ENCODE results near the gene STK24. TPM values are rescaled to one million over a fixed set of nuclear protein-coding genes. Genes with fewer than 3 reads are reported as not detected.

Gene STK24
- total and polyA plus RNA-seq, 2 of the 8 experiments (the other 6 are each of a cell fraction or from before 2014, with no cell fraction given): 62.8 to 143 TPM

- H2BK20ac ChIP-seq (ENCODE audit: low read length): no peak overlapping the region
- H2BK12ac ChIP-seq (ENCODE audit: low read depth, low read length): no peak overlapping the region
- H3K4me2 ChIP-seq (ENCODE audit: insufficient read depth in 1 of 2, low read depth in 2 of 2, low read length in 2 of 2): no peak overlapping the region
- no peak overlapping the region for H3K18ac ChIP-seq (ENCODE audit: extremely low read depth, low read length)
- 75% methylated on average over 2 of the region's 2 CpGs; no CpG with 5 or more reads in 1 of the 2 experiments for WGBS, 2 experiments (ENCODE audit: extremely low coverage in 1 of 2, insufficient coverage in 1 of 2, insufficient read length in 1 of 2, insufficient replicate concordance in 2 of 2, low coverage in 1 of 2, low lambda C conversion rate in 2 of 2, missing lambda C conversion rate in 1 of 2)
- H3K56ac ChIP-seq (replicated peaks; ENCODE audit: insufficient read length, low read depth, low read length): no peak overlapping the region
- no peak overlapping the region for H4K8ac ChIP-seq (ENCODE audit: extremely low read depth, insufficient read depth, low read length)
- no peak overlapping the region for H2BK5ac ChIP-seq (ENCODE audit: low read depth, low read length)
- H4K91ac ChIP-seq (replicated peaks; ENCODE audit: insufficient read length, low read length): no peak overlapping the region
- no peak overlapping the region for H3K4ac ChIP-seq (replicated peaks; ENCODE audit: insufficient read length, low read depth, low read length)
- ChIA-PET CTCF (ENCODE audit: partially characterized antibody) (interaction anchor here (0.6 to 7.2 kb wide), 9 partner anchors 11 to 171 kb away, joined by 3 to 47 read pairs (median 4); no protein-coding TSS in a partner anchor), POLR2A (ENCODE audit: partially characterized antibody) (interaction anchor here (1.2 kb wide), 1 partner anchor 9 kb away, joined by 3 read pairs; no protein-coding TSS in a partner anchor)
- H2AK5ac ChIP-seq (ENCODE audit: low read depth, low read length): no peak overlapping the region
- H4K20me1 ChIP-seq (replicated peaks in 1 of 2; ENCODE audit: control insufficient read depth in 1 of 2, insufficient read depth in 2 of 2, low read length in 2 of 2): peaks cover 44 to 75% of the 10 kb centered on the region in 2 experiments
- peaks cover 0 to 52% (median 26%) of the 10 kb centered on the region in 4 experiments; a peak in 6 of 7 replicates for H3K4me1 ChIP-seq (replicated peaks in 1 of 4; ENCODE audit: control insufficient read depth in 3 of 4, insufficient read depth in 4 of 4, low read length in 3 of 4)
- no peak for DNase-seq (ENCODE audit: low read depth in 1 of 2, low spot score in 2 of 2)
- no peak overlapping the region for H2BK120ac ChIP-seq (replicated peaks; ENCODE audit: low read depth, low read length)
- no peak overlapping the region for H3K9ac ChIP-seq (replicated peaks in 1 of 4; ENCODE audit: extremely low read depth in 1 of 4, low read depth in 3 of 4, low read length in 3 of 4)
- no peak for FAIRE-seq
- H3K4me3 ChIP-seq (ENCODE audit: extremely low read depth in 1 of 4, insufficient read depth in 2 of 4, low read depth in 3 of 4, low read length in 4 of 4): no peak overlapping the region
- H2BK15ac ChIP-seq (ENCODE audit: low read length): no peak overlapping the region
- no peaks in the 10 kb centered on the region for H3K23me2 ChIP-seq (ENCODE audit: low read depth, low read length)
- no peak overlapping the region for H3K27ac ChIP-seq (ENCODE audit: low read depth, low read length)
- H2AFZ ChIP-seq (ENCODE audit: low read length): no peak overlapping the region
- peaks cover 18 to 100% of the 10 kb centered on the region in 2 experiments for H3K79me2 ChIP-seq (ENCODE audit: control insufficient read depth in 1 of 2, insufficient read depth in 2 of 2, low read length in 2 of 2)
- peaks cover 57% of the 10 kb centered on the region for H3K79me1 ChIP-seq (ENCODE audit: low read depth, low read length)
- H3K9me3 ChIP-seq (ENCODE audit: insufficient read depth in 2 of 2, low read depth in 1 of 2, low read length in 1 of 2): no peaks in the 10 kb centered on the region
- no peaks in the 10 kb centered on the region for H3K36me3 ChIP-seq (ENCODE audit: control insufficient read depth in 2 of 4, insufficient read depth in 4 of 4, low read length in 3 of 4)
- no peaks in the 10 kb centered on the region for H3K27me3 ChIP-seq (replicated peaks in 1 of 4; ENCODE audit: control insufficient read depth in 3 of 4, extremely low read depth in 1 of 4, insufficient read depth in 3 of 4, low read length in 3 of 4)
- no peak overlapping the region for H3K23ac ChIP-seq (ENCODE audit: insufficient read length)
- no peak overlapping the region for H3K14ac ChIP-seq (ENCODE audit: insufficient read length)
- no peak overlapping the region for H4K5ac ChIP-seq (ENCODE audit: insufficient read length, low read depth, low read length)
- TF ChIP-seq CBX5 (IDR thresholded peaks at IDR 0.05; ENCODE audit: low read depth, low read length) (no peak), CHD1 (IDR thresholded peaks at IDR 0.05; ENCODE audit: low read depth, low read length) (no peak), SP2 (IDR thresholded peaks at IDR 0.05; ENCODE audit: low read length) (no peak), CTBP2 (IDR thresholded peaks at IDR 0.05; ENCODE audit: borderline replicate concordance, insufficient read depth, insufficient read length, low read length) (no peak), E2F6 (IDR thresholded peaks at IDR 0.05) (no peak), POLR2AphosphoS5 (IDR thresholded peaks at IDR 0.05; ENCODE audit: low read depth, low read length) (no peak), KDM4A (IDR thresholded peaks at IDR 0.05; ENCODE audit: low read depth, low read length, severe bottlenecking) (no peak), NRF1 (IDR thresholded peaks at IDR 0.05; ENCODE audit: low read depth, low read length) (no peak), SIX5 (IDR thresholded peaks at IDR 0.05; ENCODE audit: low read depth, low read length) (no peak), EP300 (IDR thresholded peaks at IDR 0.05; ENCODE audit: borderline replicate concordance in 1 of 2, low read depth in 2 of 2, low read length in 2 of 2) (no peak), USF2 (IDR thresholded peaks at IDR 0.05; ENCODE audit: low read length) (no peak), FOSL1 (IDR thresholded peaks at IDR 0.05; ENCODE audit: insufficient read depth, low read depth, low read length) (no peak), CREB1 (IDR thresholded peaks at IDR 0.05) (no peak), POLR2A (IDR thresholded peaks at IDR 0.05; ENCODE audit: control extremely low read depth in 1 of 2, low read depth in 2 of 2, low read length in 2 of 2) (no peak)
Measured at GRCh38 chr13:98526182-98526512, 50.8 kb downstream of the STK24 start.
